ENCODE measurements around the gene GFPT1.
A peak's percentile ranks its signal among the peaks of the same experiment; 100 is the strongest.
"Not testable (repeated sequence)": the region's sequence is repeated elsewhere in the genome, so short reads cannot be mapped to it uniquely, and the experiment has no call there.

Gene GFPT1

GRCh38 chr2:69386789-69387734 is at the start of gene GFPT1:
GFPT1 (minus strand) TSS chr2:69387227; CDS start chr2:69387071, 156 bp downstream.
- peak; percentile 92 for DNase-seq

GRCh38 chr2:69436596-69436937 is 49.5 kb upstream of the GFPT1 start:
- DNase-seq, result no peak

- DNase-seq, result no peak
Observed at GRCh38 chr2:69434753-69435152, 47.7 kb upstream of the GFPT1 start.

- no peak for DNase-seq
Observed at GRCh38 chr2:69429491-69430183, 42.6 kb upstream of the GFPT1 start.

- no peak for DNase-seq
Observed at GRCh38 chr2:69428981-69429380, 42.0 kb upstream of the GFPT1 start.

- DNase-seq, result no peak
Observed at GRCh38 chr2:69424419-69424818, 37.4 kb upstream of the GFPT1 start.

GRCh38 chr2:69422198-69422597 is 35.2 kb upstream of the GFPT1 start:
- no peak for DNase-seq

- not testable (repeated sequence) for DNase-seq
Observed at GRCh38 chr2:69419111-69419510, 32.1 kb upstream of the GFPT1 start.

- DNase-seq, result no peak
Observed at GRCh38 chr2:69416147-69416546, 29.1 kb upstream of the GFPT1 start.

GRCh38 chr2:69411120-69411519 is 24.1 kb upstream of the GFPT1 start:
- DNase-seq, result no peak

GRCh38 chr2:69405306-69405705 is 18.3 kb upstream of the GFPT1 start:
- no peak for DNase-seq

GRCh38 chr2:69400121-69400520 is 13.1 kb upstream of the GFPT1 start:
- DNase-seq, result no peak

GRCh38 chr2:69397234-69397633 is 10.2 kb upstream of the GFPT1 start:
- DNase-seq, result no peak

GRCh38 chr2:69395866-69396265 is 8.8 kb upstream of the GFPT1 start:
- no peak for DNase-seq

GRCh38 chr2:69393963-69394362 is 6.9 kb upstream of the GFPT1 start:
- no peak for DNase-seq

- no peak for DNase-seq
Observed at GRCh38 chr2:69390471-69390870, 3.4 kb upstream of the GFPT1 start.

- no peak for DNase-seq
Observed at GRCh38 chr2:69390001-69390400, 3.0 kb upstream of the GFPT1 start.

- DNase-seq, result no peak
Observed at GRCh38 chr2:69389271-69389670, 2.2 kb upstream of the GFPT1 start.

GRCh38 chr2:69387770-69388481 is 899 bp upstream of the GFPT1 start:
- no peak for DNase-seq

GRCh38 chr2:69386360-69386759 is 667 bp downstream of the GFPT1 start:
- DNase-seq, result no peak

- DNase-seq, result no peak
Observed at GRCh38 chr2:69385443-69386151, 1.4 kb downstream of the GFPT1 start.

- DNase-seq, result no peak
Observed at GRCh38 chr2:69384618-69385081, 2.4 kb downstream of the GFPT1 start.
